Esophagus muscularis mucosa (tissue), 4 donors: ENCODE data around the gene SLC5A1.

Experiments
- CTCF ChIP-seq, 3 experiments: fragments of 200-600 bp in 2 of 3; fragments of 450-650 bp in 1 of 3; sonication (generic) in 2 of 3; IDR thresholded peaks; one replicate each; pipeline ENCODE4 v1.5.1; 2017 to 2019; ENCODE audit warnings: antibody characterized with exemption in 3 of 3, mild to moderate bottlenecking in 2 of 3, moderate library complexity in 1 of 3
- EP300 ChIP-seq: sonication (generic); formaldehyde crosslinking; IDR thresholded peaks from one replicate; pipeline ENCODE4 v1.6.1; 2017; ENCODE audit warnings: antibody characterized with exemption
- POLR2A ChIP-seq: fragments of 450-650 bp; IDR thresholded peaks from one replicate; pipeline ENCODE4 v1.6.1; 2017; ENCODE audit warnings: antibody characterized with exemption, moderate library complexity, mild to moderate bottlenecking, low read depth
- POLR2AphosphoS5 ChIP-seq, 2 donors: sonication (generic); formaldehyde crosslinking; IDR thresholded peaks; one replicate each; pipeline ENCODE4 v1.6.1; 2017; ENCODE audit warnings: antibody characterized with exemption in 2 of 2

- TF ChIP-seq EP300 = no peak
- TF ChIP-seq POLR2AphosphoS5 (IDR thresholded peaks at IDR 0.05) = no peak
- TF ChIP-seq CTCF (IDR thresholded peaks at IDR 0.05) = no peak
- TF ChIP-seq POLR2A = no peak
Measured at GRCh38 chr22:32075997-32076760, 33.1 kb downstream of the SLC5A1 start.
